ENCODE data around the gene RGS7.
"Not testable (repeated sequence)": the region's sequence is repeated elsewhere in the genome, so short reads cannot be mapped to it uniquely, and the experiment has no call there.

The RGS7 gene

DNA sequence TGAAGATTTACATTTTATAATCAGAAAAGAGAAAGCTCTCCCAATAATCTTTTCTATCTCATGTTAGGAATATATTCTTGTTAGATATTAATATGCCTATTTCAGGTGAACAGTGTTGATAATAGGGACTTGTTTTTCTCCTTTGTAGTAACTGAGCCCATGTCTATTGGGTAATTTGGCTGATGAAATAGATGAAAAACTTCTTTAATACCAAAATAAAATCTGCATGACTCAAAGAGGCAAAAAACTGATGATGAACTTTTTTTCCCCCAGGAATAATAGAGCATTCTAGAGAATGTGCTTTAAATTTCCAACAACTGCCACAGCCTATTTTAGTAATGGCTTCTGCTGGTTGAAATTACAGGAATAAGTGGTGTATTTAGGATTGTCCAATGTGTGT lies 566.1 kb downstream of the RGS7 start:
- DNase-seq (ENCODE audit: low read depth, low spot score): no peak

DNA sequence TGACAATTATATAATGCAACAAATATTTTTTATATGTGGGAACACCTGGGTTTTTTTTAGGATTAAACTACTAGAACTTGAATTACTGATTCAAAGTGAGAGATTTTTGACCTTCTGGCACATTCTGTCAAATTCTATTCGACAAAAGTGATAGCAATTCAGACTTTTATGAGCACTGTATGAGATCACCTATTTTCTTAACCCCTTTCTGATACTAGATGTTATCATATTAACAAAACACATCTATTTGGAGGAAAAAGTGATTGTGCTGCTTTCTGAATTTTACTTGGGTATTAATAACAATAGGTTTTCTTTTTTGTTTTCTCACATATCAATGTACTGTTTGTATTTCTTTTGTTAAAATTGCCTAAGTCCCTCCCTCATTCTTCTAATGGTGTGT lies 570.1 kb downstream of the RGS7 start:
- DNase-seq (ENCODE audit: low read depth, low spot score): no peak

DNA sequence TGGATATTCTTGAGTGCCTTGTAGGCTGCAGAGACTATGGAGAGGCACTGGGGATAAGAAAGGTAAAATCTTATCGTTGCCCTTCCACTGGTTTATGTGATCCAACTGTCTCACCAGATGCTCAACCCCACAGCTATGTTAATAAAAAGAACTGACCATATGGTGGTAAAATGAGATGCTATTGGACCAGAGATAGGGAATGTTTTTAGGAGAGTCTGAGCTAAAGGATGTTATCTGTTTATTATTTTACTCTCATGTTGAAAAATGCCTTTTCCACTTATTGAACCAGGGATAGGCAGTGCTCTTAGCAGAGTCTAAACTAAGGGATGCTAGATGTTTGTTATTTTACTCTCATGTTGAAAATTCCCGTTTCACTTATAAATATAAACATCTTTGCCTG lies 572.2 kb downstream of the RGS7 start:
- no peak for DNase-seq (ENCODE audit: low read depth, low spot score)

DNA sequence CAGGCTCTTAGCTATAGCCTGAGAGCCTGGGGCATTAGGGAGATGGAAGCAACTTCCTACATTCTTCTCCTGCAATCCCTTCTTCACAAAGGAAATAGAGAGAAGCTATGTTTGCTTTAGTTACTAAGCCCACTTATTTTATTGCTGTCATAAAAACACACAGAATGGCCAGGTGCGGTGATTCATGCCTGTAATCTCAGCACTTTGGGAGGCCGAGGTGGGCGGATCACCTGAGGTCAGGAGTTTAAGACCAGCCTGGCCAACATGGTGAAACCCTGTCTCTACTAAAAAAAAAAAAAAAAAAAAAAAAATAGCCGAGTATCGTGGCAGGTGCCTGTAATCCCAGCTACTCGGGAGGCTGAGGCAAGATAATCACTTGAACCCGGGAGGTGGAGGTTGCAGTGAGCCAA lies 573.3 kb downstream of the RGS7 start:
- not testable (repeated sequence) for DNase-seq (ENCODE audit: low read depth, low spot score)

DNA sequence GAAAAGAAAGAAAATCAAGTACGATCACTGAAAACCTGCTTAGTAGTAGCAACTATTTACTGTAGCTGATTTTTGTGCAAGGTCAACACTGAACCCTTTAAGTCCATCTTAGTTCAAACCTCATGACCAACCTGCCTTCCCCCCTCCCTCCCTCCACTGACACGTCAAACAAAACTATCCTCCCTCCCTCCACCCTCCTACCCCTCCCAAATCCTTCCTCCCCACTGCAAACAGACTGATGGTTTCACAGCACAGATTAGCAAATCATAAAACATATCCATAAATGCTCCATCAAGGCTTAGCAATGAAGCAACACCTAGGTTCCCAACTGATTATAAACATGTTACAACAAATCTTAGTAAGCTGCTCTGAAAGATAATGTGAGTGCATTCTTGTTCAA lies 580.8 kb downstream of the RGS7 start:
- no peak for DNase-seq (ENCODE audit: low read depth, low spot score)

DNA sequence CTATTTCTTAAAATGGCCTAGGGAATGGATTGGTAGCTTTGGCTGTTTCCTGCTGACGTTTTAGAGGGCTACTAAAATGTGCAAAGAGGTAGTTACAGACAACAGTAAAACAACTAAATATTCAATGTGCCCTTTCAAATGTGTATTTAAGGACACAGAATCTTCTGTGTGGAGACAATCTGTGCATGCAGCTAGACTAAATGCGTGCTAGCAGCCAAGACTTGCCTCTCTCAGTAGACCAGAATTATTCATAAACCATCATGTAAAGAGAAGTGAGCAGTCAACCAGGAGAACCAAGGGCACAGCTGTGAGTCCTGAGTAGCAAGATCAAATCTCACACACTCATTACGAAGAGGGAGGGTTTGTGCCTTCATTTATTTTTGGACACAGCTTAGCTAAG lies 584.9 kb downstream of the RGS7 start:
- DNase-seq (ENCODE audit: low read depth, low spot score): no peak

DNA sequence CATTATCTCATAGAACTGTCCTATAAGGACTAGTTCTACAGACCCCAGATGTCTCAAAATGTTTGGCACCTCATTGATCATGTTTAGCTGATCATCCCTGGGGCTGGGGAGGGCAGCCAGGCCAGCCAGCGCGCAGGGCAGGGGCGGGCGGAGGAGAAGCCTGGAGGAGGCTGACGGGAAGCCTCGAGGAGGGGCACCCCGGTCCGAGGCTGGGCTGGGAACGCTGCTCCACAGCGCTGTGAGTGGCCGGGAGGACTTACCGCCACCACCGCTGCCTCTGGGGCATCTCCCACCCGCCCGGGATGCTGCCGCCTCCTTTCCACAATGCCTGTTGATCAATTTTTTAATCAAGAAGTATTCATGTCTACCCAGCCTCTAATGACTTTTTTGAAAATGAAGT lies 585.6 kb downstream of the RGS7 start:
- no peak for DNase-seq (ENCODE audit: low read depth, low spot score)

DNA sequence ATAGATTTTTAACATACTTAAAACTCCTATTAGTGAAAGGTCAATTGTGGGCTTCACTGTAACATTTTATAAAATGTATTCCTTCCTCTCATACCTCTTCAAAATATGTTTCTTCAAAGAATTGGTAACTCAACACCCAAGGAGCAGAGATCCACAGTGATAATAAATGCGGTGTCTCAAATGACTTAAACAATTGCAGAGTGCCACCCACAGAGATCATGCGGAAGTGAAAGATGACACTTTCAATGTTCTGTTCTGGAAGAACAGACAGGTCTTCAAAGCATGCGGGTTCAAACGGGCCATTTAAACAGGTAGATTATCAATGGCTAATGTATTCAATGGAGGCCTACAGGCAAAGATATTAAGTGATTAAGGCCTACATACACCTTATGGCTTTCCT lies 588.0 kb downstream of the RGS7 start:
- DNase-seq (ENCODE audit: low read depth, low spot score): no peak

DNA sequence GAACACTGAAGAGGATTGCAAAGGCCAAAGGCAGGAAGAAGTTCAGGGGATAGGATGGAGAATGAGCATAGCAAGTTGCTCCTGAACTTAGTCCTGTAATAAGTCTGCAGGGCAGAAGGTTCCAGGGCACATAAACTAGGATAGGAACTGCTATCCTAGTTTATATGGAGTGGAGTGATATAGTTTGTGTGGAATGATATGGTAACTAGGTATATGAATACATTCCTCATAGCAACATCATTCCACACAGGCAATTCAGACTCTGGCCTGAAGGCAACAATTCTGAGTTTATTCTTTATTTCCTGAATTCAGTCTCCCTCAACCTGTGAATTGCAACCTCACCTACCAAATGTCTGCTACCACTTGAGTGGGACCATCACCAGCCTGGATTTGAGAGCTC lies 590.2 kb downstream of the RGS7 start:
- DNase-seq (ENCODE audit: low read depth, low spot score): peak; percentile 14

DNA sequence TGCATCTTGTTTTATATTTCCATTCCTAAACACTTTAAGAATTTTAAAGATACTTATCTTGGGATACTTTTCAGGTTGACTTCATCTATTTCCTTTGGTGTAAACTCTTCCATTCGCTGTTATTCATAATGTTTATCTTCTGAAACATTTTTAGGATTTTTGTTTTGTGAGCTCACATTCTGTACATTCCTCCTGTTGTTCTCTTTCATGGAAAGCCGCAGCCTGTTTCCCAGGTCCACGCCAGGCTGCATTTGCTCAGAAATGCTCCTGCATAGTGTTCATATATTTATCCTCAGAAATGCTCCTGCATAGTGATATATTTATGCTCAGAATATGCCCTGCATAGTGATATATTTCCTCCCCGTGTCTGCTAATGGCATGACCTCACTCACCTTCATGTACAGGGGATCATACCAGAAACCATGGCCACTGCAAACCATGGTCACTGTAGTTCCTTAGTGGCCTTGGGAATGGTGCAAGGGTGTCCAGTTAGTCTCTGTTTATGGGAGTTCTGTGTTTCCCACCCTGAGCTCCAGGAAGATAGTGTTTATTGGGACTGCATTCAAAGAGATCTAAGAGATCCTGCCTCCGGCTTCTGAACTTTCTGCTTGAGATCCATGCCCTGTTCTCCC lies 591.2 kb downstream of the RGS7 start:
- peak; percentile 90 for DNase-seq (ENCODE audit: low read depth, low spot score)

DNA sequence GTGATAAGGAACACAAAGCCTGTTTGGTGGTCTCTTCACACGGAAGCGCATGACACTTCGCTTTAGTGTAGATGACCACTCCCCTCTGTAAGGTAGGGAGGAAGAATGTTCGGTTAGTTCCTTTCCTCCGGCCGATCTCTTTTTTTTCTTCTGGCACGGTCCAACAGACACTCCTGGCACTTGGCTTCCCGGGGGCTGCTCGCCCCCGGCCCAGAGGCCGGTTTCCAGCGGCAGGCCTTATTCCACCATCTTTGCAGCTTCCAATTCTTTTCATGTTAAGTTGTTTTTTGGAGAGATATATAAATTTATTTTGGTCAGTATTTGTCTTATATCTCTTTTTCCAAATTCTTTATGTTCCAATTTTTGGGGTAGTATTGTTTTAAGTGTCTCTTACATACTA lies 593.2 kb downstream of the RGS7 start:
- DNase-seq (ENCODE audit: low read depth, low spot score): no peak

DNA sequence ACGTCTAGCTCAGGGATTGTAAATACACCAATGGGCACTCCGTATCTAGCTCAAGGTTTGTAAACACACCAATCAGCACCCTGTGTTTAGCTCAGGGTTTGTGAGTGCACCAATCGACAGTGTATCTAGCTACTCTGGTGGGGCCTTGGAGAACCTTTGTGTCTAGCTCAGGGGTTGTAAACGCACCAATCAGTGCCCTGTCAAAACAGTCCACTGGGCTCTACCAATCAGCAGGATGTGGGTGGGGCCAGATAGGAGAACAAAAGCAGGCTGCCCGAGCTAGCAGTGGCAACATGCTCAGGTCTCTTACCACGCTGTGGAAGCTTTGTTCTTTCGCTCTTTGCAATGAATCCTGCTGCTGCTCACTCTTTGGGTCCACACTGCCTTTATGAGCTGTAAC lies 593.9 kb downstream of the RGS7 start:
- DNase-seq (ENCODE audit: low read depth, low spot score): not testable (repeated sequence)

DNA sequence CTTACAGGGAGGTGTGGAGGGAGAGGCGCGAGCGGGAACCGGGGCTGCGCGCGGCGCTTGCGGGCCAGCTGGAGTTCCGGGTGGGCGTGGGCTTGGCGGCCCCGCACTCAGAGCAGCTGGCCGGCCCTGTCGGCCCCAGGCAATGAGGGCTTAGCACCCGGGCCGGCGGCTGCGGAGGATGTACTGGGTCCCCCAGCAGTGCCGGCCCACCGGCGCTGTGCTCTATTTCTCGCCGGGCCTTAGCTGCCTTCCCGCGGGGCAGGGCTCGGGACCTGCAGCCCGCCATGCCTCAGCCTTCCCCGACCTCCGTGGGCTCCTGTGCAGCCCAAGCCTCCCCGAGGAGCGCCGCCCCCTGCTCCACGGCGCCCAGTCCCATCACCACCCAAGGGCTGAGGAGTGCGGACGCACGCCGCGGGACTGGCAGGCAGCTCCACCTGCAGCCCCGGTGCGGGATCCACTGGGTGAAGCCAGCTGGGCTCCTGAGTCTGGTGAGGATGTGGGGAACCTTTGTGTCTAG lies 594.5 kb downstream of the RGS7 start:
- not testable (repeated sequence) for DNase-seq (ENCODE audit: low read depth, low spot score)

DNA sequence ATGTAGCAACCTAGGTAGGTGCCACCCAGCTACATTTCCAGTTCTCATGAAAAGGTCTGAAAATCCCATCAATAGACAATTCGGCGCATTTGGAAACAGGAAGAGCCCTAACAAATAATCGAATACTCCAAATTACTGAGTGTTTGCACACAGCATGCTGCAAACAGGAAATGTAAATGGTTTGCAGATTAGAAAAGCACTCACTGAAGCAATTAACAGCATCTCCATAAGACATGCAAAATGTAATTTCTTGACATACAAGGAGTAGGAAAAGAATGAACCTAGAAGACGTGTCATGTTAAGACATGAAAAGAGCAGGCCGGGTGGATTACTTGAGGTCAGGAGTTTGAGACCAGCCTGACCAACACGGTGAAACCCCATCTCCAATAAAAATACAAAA lies 598.2 kb downstream of the RGS7 start:
- DNase-seq (ENCODE audit: low read depth, low spot score): not testable (repeated sequence)

DNA sequence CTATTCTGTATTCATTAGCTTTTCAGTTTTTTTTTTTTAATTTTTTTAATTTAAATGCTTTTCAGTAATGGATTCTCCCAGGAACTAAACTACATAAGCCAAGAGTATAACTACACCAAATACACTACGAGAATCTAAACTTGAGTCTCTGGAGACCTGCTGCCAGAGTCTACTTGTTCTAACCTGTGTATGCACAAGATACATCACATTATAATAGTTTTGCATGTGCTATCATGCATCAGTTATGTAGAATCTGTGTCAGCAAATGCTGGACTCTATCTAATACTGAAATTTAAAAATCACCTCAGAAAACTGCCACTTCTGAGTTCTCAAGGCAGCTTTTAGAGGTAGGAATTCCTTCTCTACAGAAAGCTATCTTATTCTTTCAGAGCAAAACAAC lies 598.7 kb downstream of the RGS7 start:
- no peak for DNase-seq (ENCODE audit: low read depth, low spot score)

DNA sequence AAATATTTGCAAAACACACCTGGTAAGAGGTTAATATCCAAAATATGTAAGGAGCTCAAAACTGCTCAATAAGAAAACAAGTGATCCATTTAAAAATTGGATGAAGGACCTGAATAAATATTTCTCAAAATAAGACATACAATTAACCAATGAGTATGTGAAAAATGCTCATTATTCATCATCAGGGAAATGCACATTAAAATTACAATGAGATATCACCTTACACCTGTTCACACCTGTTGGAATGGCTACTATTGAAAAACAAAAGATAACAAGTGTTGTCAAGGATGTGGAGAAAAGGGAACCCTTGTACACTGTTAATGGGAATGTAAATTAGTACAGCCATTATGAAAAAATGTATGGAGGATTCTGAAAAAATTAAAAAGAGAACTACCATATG lies 609.1 kb downstream of the RGS7 start:
- no peak for DNase-seq (ENCODE audit: low read depth, low spot score)

DNA sequence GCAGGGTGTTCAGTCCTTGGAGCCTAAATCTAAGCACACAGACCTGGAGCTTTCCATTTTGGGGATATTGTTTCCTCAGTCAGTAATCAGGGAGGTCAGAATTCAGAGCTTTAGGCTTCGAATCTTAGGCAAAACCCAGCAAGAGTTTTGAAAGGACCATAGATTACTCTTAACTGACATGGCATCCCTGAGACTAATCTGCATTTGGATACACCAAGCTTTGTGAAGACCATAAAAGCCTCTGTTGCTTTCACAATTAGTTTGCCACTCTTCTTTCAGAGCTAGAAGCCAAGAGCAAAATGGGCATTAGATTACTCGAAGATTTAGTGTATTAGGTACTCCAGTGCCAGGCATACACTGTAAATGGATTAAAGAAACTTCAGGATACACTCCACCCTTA lies 613.3 kb downstream of the RGS7 start:
- DNase-seq (ENCODE audit: low read depth, low spot score): no peak

DNA sequence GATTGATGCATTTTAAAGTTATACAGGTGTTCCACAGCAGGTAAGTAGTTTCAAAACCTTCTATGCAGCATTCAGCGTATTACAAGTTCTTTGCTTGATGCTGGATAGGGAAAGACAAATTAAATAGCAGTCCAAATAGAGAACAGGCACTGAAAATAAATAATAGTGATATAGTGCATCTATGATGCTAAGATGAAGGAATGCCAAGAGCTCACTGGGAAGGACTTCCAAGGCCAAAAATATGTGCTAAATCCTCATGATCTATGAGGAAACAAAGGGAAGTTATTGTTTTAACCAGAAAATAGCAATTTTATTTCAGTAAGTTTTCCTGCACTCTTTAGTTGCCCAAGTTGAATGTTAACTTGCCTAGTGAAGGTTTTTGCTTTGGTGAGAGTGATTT lies 617.3 kb downstream of the RGS7 start:
- peak; percentile 7 for DNase-seq (ENCODE audit: low read depth, low spot score)

DNA sequence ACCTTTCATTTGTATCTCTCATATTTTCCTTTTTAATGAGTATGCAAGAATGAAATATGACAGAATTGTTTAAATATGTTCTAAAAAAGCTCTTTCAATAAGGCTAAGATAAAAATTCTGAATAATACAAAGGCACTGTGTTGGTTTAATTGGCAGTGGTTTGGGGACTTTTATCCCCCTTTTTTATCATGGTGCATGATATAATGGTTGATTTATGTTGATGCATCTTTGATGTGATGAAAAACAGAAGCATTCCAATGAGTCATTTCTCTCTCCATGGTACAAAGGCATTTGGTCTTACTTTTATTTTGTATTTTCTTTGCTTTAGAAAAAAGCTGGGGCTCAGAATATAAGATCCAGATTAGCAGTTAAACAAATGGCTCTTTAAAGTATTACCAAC lies 617.9 kb downstream of the RGS7 start:
- DNase-seq (ENCODE audit: low read depth, low spot score): peak; percentile 56

DNA sequence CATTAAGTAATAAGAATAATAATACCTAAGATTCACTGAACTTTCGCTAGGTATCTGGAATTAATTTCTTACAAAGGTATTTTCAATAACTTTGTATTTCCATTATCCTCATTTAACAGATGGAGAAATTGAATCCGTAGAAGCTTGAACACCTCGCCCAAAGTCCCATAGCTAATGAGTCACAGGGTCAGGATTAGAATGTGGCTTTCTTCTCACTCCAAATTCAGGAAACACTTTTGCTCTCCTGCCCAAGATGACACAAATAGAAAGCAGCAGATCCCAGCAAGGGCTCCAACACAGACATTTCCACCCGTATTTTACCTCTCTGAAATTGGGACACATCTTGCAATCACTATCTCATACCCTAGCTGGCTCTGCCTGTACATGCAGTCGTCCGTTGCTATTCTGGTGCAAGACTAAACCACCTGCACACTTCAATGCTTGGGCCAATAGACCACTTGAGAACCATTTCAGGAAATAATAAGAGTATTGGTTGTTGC lies 619.2 kb downstream of the RGS7 start:
- peak; percentile 27 for DNase-seq (ENCODE audit: low read depth, low spot score)

DNA sequence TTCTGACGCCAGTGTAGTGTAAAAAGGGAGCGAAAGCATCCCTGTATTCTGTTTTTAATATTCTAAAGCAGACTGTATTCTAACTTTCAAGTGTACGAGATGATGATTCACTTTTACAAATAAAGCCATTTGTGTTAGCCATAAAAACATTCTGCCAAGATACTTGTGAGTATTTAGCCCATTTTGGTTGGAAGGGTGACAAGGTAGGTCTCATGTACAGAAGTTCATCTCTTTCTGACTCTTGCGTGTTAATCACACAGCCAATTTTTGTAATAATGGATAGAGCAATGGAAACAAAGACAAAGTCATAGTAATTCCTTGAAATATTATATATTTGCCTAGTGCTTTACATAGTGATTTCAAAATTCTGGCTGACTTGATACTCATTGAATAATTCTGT lies 619.7 kb downstream of the RGS7 start:
- peak; percentile 56 for DNase-seq (ENCODE audit: low read depth, low spot score)

DNA sequence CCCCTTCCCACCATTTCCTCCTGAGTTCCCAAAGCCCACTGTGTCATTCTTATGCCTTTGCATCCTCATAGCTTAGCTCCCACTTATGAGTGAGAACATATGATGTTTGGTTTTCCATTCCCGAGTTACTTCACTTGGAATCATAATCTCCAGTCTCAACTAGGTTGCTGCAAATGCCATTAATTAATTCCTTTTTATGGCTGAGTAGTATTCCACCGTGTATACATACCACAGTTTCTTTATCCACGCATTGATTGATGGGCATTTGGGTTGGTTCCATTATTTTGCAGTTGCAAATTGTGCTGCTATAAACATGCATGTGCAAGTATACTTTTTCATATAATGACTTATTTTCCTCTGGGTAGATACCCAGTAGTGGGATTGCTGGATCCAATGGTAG lies 622.3 kb downstream of the RGS7 start:
- DNase-seq (ENCODE audit: low read depth, low spot score): not testable (repeated sequence)

DNA sequence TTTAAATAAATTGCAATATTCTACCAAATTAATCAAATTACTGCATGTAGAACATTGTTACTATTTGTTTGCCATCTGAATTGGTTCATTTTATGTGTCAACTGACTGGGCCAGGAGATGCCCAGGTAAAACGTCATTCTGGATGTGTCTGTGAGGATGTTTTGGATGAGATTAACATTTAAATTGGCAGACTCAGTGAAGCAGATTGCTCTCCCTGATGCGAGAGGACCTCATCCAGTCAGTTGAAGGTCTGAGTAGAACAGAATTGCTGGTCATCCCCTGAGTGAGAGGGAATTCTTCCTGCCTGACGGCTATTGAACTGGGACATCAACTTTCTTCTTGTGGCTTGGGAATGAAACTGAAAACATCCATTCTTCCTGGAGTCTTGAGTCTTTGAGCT lies 623.0 kb downstream of the RGS7 start:
- no peak for DNase-seq (ENCODE audit: low read depth, low spot score)

DNA sequence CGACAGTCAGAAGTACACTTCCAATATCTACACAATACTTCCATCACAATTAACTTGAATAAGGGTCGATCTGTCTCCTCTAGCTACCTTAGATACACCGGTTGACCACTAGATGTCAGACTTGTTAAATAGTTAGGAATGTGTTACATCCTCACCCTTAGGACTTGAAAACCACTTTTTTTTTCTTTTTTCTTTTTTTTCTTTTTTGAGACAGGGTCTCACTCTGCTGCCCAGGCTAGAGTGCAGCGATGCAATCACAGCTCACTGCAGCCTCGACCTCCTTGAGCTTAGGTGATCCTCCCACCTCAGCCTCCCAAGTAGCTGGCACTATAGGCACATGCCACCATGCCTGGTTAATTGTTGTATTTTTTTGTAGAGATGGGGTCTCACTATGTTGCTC lies 624.6 kb downstream of the RGS7 start:
- peak; percentile 75 for DNase-seq (ENCODE audit: low read depth, low spot score)

Measured in astrocyte of the hippocampus (primary cell).